Stimulated activated naive CD4-positive, alpha-beta T cell (primary cell): Measurements from ENCODE around the gene CEP70.

Source experiments
- DNase-seq, 6 experiments: peaks; one replicate each; lab custom pipeline; 2025; lab: John Stamatoyannopoulos, UW

CEP70 gene

GRCh38 chr3:138452436-138452835, 141.6 kb downstream of the CEP70 start:
- no peak for DNase-seq

GRCh38 chr3:138451595-138452162, 142.4 kb downstream of the CEP70 start:
- no peak for DNase-seq

- no peak for DNase-seq
These were observed 143.2 kb downstream of the CEP70 start for GRCh38 chr3:138450704-138451424.

- DNase-seq: no peak
These were observed 143.9 kb downstream of the CEP70 start for GRCh38 chr3:138450181-138450580.

- DNase-seq: no peak
These were observed 144.6 kb downstream of the CEP70 start for GRCh38 chr3:138449490-138449889.

GRCh38 chr3:138448631-138449030, 145.4 kb downstream of the CEP70 start:
- DNase-seq: no peak

GRCh38 chr3:138445654-138446053, 148.4 kb downstream of the CEP70 start:
- DNase-seq: no peak

- no peak for DNase-seq
These were observed 148.8 kb downstream of the CEP70 start for GRCh38 chr3:138445236-138445635.
